ENCODE measurements around the gene SLC22A3. TPM values are rescaled to one million over a fixed set of nuclear protein-coding genes. Genes with fewer than 3 reads are reported as not detected.

Gene SLC22A3
- total and polyA plus RNA-seq, 11 donors, result 0.45 to 3.0 (median 0.75) TPM

DNA sequence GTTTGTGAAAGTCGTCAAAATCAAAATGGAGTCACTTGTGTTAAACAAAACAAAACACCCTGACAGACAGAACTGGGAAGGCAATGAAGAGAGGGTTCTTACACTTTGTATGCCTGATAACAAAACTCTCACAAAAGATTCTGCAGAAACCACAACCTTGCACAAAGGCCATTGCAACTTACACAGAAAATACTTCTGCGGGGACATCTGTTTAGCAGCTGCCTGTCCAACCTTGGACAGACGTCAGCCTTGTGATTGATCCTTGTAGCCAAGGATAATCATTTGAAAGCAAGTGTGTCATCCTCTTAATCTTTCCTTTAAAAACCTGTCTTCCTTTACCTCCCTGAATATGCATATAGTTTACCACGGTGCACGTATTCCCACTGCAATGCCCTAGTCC, 17.0 kb upstream of the SLC22A3 start:
- DNase-seq, result no peak
- Histone ChIP-seq H3K27me3 (peaks cover 0 to 9% (median 0%) of the 10 kb centered on the region in 9 donors), H3K27ac (no peak overlapping the region), H3K4me3 (no peak overlapping the region), H3K36me3 (no peaks in the 10 kb centered on the region), H3K9me3 (no peaks in the 10 kb centered on the region), H3K4me1 (no peaks in the 10 kb centered on the region)
- ATAC-seq, result no peak
- 71 to 80% (median 72%) methylated on average over 5 of the region's 5 CpGs for WGBS, 4 donors
- intact Hi-C loops (cut with DNase I), result no loop called here
- TF ChIP-seq POLR2A (IDR thresholded peaks at IDR 0.05) (no peak), CTCF (IDR thresholded peaks at IDR 0.05) (no peak)

DNA sequence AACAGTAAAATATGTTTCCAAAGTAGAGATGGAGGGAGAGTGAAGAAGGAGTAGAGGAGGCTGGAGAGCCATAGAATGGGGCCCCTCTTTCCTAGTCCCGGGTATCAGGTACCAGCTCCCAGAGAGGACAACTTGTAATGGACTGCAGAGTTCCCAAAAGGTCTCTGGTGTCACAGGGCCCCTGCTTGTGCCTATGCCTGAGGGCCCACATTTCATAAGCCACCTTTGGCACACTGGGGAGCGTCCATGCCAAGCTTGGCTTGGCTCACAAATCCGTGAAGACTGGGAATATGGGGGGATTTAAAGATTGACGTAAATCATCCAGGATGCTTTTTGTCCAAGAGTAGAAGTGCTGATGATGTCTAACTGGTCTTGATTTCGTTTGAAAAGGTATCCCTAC, 16.4 kb upstream of the SLC22A3 start:
- TF ChIP-seq POLR2A (IDR thresholded peaks at IDR 0.05) (no peak), CTCF (IDR thresholded peaks at IDR 0.05) (no peak)
- no peaks in the 10 kb centered on the region for H3K9me3 ChIP-seq
- no peak for DNase-seq
- intact Hi-C loops (cut with DNase I), result no loop called here
- ATAC-seq, result no peak
- H3K4me3 ChIP-seq, result no peak overlapping the region
- no peaks in the 10 kb centered on the region for H3K4me1 ChIP-seq
- peaks cover 0 to 9% (median 0%) of the 10 kb centered on the region in 9 donors for H3K27me3 ChIP-seq
- WGBS, 4 donors, result 65 to 68% (median 67%) methylated on average over 5 of the region's 5 CpGs
- no peaks in the 10 kb centered on the region for H3K36me3 ChIP-seq
- no peak overlapping the region for H3K27ac ChIP-seq

GRCh38 chr6:160333101-160333500, 15.1 kb upstream of the SLC22A3 start:
- intact Hi-C loops (cut with DNase I), result no loop called here
- Histone ChIP-seq H3K27ac (no peak overlapping the region), H3K27me3 (peaks cover 0 to 9% (median 0%) of the 10 kb centered on the region in 9 donors), H3K4me1 (no peaks in the 10 kb centered on the region), H3K4me3 (no peak overlapping the region), H3K9me3 (no peaks in the 10 kb centered on the region), H3K36me3 (no peaks in the 10 kb centered on the region)
- no peak for TF ChIP-seq CTCF (IDR thresholded peaks at IDR 0.05)
- no peak for TF ChIP-seq POLR2A (IDR thresholded peaks at IDR 0.05)
- 62 to 74% (median 70%) methylated on average over 3 of the region's 3 CpGs for WGBS, 4 donors
- DNase-seq, result no peak
- ATAC-seq, result no peak

DNA sequence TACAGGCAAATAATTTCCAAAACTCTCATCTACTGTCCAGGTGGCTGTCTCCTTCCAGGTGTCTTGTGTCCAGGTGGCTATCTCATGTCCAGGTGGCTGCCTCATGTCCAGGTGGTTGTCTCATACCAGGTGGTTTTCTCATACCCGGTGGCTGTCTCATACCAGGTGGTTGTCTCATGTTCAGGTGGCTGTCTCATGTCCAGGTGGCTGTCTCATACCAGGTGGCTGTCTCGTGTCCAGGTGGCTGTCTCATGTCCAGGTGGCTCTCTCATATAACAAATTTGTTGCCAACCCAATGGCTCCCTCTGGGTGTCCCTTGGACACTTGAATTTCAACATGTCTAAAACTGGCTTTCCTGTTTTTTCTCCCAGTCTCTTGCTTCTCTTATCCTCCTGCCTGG, 14.3 kb upstream of the SLC22A3 start:
- TF ChIP-seq CTCF (IDR thresholded peaks at IDR 0.05) (no peak), POLR2A (IDR thresholded peaks at IDR 0.05) (no peak)
- intact Hi-C loops (cut with DNase I), result no loop called here
- Histone ChIP-seq H3K27ac (no peak overlapping the region), H3K36me3 (no peaks in the 10 kb centered on the region), H3K4me3 (no peak overlapping the region), H3K27me3 (peaks cover 0 to 13% (median 0%) of the 10 kb centered on the region in 9 donors), H3K9me3 (no peaks in the 10 kb centered on the region), H3K4me1 (no peaks in the 10 kb centered on the region)
- DNase-seq (no peak), ATAC-seq (no peak)
- 68 to 85% (median 79%) methylated on average over 2 of the region's 2 CpGs for WGBS, 4 donors
